Astrocyte (in vitro differentiated cells and primary cell): ENCODE measurements around the gene TM9SF1.

Source experiments
- CTCF ChIP-seq: IDR thresholded peaks from 2 replicates; pipeline ENCODE4 v1.5.1; 2011; ENCODE audit warnings: low read depth, mild to moderate bottlenecking, inconsistent platforms, low read length, moderate library complexity; ENCODE audit not compliant: insufficient read depth
- EZH2 ChIP-seq: IDR thresholded peaks from 2 replicates; pipeline ENCODE4 v1.6.1; 2012; ENCODE audit warnings: mild to moderate bottlenecking, low read length, inconsistent platforms; ENCODE audit not compliant: insufficient read depth

DNA sequence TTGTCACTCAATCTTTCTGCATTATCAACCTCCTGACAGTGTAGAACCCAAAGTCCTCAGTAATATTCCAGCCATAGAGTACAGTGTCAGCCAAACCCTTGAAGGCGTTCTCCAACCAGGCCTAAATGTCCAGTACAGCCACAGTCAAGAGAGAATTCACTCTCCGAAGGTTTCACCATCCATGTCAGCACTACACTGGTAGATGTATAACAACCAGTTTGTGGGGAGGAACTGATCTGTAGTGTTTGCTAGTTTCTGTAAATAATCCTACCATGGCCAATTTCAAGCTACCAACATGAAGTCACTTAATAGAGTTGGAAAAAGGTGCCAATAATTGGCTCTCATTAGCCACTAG, 21.1 kb upstream of the TM9SF1 start:
- TF ChIP-seq CTCF = no peak
- TF ChIP-seq EZH2 = no peak
